GM19328 (cell line): ENCODE data around the gene PFN3.

Experiments
- ATAC-seq: cut with Tn5 transposase; IDR thresholded peaks from one replicate; pipeline ENCODE4 v1.9.1; 2021; ENCODE audit warnings: mild to moderate bottlenecking, moderate library complexity; ENCODE audit not compliant: unreplicated experiment

PFN3 gene

DNA sequence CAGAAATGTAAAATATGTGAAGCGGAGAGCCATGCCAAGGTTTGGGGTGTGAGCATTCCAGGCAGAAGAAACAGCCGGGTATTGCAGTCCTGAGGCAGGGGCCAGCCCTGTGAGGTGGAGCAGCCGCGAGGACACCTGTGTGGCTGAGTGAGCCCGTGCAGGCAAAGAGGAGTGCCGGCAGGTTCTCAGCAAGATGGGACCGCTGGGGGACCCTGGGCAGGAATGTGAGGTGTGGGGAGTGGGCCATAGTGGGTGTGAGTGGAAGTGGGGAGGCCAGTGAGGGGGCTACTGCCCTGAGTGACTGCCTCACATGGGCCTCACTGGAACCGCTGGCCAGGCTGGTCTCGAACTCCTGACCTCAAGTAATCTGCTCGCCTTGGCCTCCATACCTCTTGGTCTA is 38.0 kb upstream of the PFN3 start:
- ATAC-seq, result no peak

DNA sequence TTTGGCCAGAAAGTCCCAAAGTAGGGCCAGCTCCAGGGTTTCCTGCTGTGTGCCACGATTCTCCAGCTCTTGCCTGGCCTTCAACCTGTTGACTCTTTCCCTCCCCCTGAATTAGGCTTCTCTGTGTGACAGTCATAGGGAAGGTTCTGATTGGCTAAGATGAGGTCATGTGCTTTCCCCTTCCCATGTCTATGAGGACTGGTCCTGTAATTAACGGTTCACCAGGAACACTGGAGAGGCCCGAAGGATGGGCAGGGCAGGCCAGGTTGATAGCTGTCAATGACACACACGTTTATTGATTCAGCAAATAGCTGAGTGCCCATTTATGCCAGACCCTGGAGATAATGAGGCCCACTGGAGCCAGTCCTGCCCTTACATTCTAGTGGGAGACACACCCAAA is 37.2 kb upstream of the PFN3 start:
- no peak for ATAC-seq

DNA sequence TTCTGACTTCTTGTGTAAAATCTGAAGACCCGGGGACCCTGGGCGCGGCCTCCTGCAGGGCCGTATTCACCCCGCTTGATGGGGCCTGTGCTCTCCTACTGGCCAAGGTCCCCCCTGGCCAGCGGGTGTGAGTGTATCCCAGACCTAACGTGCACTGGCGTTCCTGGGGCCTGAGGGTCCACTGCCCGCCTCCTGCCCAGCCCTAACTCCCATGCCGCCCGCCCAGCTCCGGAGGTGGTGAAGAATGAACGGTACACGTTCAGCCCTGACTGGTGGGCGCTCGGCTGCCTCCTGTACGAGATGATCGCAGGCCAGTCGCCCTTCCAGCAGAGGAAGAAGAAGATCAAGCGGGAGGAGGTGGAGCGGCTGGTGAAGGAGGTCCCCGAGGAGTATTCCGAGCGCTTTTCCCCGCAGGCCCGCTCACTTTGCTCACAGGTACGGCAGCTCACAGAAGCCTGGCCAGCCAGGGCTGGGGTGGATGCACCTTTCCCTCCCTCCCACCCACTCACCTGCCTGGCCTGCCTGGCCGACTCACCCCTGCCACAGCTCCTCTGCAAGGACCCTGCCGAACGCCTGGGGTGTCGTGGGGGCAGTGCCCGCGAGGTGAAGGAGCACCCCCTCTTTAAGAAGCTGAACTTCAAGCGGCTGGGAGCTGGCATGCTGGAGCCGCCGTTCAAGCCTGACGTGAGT is 35.5 kb upstream of the PFN3 start:
- no peak for ATAC-seq

DNA sequence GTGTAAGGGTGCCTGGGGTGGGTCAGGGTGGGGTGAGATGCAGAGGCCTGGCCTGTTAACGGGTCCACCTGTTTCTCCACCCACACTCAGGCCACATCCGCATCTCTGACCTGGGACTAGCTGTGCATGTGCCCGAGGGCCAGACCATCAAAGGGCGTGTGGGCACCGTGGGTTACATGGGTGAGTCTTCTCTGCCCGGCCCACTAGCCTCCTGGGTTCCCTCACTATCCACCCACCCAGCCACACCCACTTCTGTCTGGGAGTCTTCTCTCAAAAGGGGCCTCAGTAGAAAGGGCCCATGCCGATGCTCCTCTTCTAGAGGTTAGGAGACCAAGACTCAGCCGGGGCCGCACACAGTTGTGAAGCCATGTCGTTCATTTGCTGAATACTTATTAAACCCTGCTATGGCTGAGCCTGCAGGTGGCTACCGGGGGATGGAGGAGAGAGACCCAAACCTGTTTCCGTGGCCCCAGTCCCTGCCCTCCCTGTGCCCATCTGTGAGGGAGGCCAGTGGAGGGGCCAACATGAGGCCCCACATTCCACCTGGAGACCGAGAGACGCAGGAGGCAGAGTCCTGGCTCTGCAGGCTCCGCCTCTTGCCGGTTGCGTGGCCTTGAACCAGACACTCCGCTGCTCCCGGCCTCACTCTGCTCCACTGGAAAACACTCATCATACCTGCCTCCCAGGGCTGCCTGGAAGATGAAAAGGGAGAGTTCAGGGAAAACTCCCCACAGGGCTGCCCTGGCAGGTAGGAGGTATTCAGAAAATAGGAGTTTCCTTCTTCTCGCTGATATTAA is 34.7 kb upstream of the PFN3 start:
- ATAC-seq, result no peak

DNA sequence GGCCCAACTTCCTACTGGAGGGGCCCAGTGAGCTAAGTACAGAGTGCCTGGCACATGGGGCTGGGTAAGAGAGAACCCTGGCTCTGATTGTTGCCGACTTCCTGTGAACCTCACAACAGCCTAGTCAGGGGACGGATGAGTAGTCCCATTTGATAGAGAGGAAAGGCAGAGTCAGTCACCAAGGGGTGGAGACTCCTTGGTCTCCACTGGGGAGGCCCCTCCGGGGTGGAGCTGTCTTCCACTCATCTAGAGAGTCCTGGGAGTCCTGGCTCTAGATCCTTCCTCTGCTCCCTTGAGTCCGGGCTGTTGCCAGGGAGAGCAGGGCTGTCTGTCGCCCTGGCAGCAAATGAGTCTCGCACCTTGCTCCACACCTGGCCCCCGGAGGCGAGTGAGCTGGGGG is 34.0 kb upstream of the PFN3 start:
- ATAC-seq, result no peak

DNA sequence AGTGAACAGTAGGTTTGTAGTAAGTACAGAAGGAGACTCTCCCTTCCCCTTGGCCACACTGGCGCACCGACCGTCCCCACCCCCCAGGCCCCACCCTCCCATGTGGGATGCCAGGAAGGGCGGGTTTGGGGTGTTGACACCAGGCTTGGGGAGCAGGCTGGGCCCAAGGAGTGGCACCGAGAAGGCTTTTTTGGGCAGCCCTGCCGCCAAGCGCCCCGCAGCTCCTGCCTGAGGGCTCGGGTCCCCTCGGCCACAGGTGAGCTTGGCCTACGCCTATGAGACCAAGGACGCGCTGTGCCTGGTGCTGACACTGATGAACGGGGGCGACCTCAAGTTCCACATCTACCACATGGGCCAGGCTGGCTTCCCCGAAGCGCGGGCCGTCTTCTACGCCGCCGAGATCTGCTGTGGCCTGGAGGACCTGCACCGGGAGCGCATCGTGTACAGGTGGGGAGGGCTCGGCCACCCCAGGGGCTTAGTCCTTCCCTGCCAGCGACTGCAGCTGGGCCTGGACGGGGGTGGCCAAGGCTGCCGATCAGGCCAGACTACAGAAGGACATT is 33.3 kb upstream of the PFN3 start:
- ATAC-seq, result no peak

DNA sequence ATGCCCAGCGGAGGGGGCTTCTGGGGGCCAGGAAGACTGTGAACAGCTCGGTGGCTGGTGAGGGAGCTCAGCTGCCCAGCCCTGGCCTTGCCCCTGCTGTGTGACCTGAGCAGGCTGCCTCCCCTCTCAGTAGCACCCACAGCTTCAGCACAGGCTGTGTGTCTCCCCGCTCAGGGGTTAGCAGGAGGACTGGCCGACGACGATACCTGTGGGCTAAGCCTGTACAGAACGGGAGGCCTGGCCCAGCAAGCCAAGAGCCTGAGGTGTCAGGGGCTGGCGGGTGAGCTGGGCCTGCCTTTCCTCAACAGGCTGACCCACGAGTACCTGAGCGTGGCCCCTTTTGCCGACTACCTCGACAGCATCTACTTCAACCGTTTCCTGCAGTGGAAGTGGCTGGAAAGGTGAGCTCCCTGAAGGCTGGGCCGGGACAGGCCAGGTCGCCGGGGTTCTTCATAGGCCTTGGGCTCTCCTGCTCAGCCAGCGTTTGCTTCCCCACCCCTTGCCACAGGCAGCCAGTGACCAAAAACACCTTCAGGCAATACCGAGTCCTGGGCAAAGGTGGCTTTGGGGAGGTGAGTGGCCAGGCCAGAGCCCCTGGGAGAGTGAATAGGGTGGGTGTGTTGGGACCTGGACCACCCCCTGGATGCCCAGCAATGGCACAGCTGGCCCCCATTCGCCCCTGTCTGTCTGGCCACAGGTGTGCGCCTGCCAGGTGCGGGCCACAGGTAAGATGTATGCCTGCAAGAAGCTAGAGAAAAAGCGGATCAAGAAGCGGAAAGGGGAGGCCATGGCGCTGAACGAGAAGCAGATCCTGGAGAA is 32.6 kb upstream of the PFN3 start:
- no peak for ATAC-seq

DNA sequence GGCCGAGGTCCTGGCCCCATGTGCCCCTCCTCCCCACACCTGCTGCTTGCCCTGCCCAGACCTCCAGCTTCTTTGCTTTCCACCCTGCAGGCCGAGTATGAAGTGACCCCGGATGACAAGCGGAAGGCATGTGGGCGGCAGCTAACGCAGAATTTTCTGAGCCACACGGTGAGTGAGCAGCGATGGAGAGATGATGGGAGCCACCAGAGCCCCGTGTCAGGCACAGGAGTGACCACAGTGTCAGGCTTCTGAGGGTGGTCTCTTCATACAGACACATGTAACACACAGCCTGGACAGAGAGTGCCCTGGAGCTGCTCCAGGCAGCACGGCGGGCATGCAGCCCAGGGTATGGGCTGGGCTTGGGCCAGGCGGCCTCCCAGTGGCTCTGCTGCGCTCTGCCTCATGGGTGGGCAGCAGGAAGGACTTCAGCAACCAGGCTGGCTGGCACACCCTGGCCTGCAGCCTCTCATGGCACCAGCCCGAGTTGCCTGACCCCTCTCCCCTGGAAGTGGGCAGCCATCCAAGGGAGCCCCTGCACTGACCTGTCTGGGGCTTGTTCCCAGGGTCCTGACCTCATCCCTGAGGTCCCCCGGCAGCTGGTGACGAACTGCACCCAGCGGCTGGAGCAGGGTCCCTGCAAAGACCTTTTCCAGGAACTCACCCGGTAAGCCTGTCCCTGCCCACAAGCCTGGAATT is 31.8 kb upstream of the PFN3 start:
- no peak for ATAC-seq

DNA sequence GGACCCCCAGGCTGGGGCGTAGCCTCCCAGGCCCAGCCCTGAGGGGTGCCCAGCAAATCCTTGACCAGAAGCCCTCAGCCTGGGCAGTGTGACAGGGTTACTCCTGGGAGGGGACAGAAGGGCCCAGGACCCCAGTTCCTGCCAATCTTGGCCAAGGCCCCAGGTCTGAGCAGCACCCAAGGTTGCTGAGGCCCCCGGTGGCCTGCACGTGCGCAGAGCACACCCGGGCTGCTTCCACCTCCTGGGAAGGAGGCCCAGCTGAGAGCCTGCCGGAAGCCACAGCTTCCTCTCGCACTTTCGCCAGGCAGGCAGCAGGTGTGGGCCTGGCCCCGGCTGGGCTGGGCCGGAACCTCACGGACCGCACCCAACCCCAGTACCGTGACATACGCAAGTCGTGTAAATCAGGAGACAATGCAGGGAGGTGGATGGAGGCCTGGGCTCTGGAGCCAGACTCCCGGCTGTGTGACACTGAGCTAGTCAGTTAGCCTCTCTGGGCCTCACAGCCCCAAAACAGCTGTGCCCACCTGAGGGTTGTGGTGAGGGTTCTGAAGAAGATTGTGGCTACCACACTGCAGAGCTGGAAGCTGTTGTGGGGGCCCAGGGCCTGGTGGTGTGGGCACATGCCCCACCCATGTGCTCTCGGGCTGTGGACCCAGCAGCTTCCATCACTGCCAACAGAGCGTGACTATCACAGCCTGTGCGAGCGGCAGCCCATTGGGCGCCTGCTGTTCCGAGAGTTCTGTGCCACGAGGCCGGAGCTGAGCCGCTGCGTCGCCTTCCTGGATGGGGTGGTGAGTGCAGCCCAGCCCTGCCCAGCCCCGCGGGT is 31.1 kb upstream of the PFN3 start:
- ATAC-seq, result peak; percentile 41

DNA sequence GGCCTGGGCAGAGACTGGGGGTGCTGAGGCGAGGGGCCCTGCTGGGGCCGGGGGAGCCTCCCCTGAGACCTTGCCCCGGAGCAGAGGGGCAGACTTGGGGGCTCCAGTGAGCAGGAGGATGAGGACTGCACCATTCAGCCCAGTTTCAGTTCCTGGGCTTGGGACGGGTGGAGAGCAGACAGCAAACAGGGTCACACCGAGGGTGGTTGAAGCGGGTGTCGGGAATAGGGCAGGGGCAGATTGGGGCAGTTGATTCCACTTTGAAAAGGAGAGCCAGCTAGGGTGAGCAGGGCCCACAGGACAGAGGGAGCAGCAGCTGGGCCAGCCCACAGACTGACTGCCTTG is 30.5 kb upstream of the PFN3 start:
- no peak for ATAC-seq

DNA sequence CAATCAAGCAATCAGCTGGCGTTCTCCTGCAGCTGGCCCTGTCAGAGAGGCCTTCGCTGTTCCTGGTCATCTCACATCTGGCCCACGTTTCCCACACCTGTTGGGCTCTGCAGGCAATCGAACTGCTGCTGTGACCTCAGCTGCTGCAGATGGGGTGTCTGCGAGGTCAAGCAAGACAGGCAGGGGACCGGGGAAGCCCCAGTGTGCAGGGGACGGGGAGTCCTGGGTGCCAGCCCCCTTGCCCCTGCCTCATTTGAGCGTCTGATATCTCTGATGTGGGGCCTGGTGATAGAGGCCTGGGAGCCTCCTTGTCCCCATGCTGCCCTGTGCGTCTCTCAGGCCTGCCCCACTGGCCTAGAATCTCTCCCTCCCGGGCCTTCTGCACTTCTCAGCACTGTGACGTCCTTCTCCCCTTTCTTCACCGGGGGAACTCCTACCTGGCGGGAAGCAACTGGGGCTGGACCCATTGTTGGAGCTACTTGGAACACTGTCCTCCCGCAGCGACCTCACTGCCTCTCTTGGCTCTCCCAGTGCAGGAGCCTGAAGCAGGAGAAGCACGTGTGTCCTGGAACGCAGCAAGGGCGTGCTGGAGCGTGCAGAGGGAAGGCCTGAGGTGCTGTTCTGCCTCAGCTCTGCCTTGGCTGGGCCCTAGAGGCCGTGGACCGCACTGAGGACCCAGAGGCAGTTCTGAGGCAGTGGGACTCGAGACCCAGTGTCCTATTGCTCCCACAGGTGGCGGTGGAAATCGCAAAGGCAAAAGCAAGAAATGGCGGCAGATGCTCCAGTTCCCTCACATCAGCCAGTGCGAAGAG is 29.9 kb upstream of the PFN3 start:
- no peak for ATAC-seq

DNA sequence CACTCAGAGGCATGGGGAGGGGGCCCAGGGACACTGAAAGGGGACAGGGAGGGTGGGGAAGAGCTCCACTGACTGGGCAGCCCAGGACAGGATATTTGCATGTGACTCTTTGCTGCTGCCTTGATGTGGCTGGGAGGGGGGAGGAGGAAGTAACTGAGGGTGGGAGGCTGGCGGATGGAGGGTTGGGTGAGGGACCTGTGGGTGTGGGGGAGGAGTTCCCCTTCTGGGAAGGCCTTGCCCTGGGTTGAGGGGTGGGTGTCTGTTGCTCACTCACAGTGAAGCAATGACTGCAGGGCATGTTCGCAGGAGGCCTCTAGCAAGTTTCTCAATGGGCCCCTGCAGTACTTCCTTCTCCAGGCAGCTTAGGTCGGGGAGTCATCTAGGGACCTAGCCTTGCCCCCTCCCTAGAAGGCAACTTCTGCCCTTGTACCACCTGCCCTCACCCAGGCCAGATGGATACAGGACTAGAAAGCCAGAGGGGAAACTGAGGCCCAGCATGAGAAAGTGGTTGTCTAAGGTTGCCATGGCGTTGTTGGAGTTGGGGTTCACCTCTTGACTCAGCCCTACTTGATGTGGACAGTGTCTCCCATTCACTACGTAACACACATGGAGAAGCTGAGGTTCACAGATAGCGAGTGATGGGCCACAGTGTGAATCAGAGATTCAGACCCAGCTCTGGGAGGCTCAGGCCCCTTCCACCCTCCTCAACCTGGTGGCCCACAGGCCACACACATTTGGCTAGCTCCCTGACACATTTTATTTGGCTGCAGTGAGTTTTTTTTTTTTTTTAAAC is 29.0 kb upstream of the PFN3 start:
- ATAC-seq, result no peak

DNA sequence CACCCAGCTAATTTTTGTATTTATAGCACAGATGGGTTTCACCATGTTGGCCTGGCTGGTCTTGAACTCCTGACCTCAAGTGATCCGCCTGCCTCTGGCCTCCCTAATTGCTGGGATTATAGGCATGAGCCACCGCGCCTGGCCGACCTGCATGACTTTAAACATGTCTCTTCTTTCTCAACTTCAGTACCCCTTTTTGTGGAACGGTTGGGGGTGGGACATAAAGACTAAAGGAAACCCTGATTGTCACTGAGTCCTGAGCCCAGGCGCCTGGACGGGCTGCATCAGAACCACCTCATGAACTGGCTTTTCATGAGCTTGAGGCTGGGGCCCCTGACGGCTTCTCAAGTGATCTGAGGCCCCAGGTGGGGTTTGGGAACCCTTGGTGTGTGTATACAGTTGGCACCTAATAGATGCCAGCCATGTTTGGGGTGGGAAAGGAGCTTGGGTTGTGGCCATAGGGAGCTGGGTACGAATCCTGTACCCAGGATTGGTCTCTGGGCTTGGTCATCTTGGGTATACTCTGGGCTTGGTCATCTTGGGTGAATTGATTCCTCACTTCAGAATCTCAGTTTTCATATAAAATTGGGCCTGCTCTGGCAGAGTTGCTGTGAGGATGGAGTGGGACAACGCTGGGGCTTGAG is 28.2 kb upstream of the PFN3 start:
- ATAC-seq, result no peak

DNA sequence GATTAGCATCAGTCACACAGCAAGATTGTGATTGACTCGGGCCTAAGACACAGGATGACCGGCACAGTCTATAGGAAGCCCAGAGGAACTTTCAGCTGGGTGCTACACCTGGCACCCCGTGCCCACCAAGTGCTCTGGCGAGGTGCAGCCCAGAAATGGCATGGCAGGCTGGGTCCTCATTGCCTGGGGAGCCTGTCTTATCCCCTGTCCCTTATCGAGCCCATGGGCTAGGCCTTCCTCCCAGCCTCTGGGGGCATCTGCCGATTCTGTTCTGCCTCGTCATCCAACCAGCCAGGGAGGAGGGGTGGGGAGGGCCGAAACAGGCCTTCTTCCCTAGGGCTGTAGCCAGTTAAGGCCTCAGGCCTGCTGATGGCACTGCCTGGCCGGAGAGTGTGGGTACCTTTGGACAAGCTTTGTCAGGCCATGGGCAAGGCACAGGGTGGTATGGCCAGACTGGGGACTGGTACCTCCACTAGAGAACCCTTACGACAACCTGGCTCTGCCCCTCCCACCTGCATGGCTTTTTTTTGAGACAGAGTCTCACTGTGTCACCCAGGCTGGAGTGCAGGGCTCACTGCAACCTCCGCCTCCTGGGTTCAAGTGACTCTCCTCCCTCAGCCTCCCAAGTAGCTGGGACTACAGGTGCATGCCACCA is 27.6 kb upstream of the PFN3 start:
- no peak for ATAC-seq

DNA sequence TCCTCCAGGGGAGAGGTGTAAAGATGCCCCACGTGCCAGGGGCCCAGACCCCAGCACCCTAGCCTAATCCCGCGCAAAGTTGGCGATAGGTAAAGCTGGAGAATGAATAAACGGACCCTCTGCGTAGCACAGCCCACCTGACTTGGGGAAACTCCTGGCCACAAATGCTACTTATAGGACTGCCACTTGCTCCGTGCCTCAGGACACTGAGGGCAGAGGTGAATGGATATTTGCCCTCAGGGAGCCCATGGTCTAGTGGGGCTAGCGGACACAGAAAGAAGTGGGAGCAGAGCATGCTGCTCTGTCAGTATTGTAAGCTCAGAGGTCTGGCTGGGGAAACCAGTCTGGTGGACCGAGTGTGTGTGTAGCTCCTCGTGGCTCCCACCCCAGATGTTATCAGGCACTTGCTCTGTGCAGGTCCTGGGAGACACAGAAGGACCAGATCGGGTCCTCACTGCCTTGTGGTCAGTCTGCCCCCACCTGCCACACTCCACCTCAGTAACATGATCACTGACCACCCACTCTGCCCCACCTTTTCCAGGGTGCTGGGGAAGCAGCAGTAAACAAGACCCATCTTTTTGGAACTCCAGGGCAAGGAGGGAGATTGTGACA is 26.9 kb upstream of the PFN3 start:
- ATAC-seq, result no peak

DNA sequence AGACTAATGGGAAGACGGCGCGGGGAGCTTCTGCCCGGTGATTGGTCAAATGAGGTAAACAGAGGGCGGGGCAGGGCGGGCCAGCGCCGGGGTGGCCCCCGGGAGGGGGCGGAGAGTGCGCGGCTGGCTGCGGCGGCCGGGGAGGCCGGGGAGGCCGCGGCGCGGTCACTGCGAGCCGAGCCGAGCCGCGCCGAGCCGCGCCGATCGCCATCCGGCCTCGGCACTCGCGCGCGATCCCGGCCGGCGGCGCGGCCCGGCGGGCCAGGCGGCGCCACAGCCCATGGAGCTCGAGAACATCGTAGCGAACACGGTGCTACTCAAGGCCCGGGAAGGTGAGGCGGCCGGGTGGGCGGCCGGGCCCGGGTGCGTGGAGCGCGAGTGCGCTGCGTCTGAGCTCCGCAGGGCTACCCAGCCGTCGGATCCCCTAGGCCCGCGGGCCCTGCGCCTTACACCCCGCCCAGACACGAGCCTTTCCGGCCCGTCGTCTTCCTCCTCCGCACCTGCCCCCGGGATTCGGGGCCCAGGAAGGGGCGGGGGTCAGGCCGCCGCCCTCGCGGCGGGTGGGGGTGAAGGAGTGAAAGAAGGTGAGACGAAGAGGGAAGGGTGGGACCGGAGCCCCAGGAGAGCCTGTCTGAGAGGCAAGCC is 26.2 kb upstream of the PFN3 start, which contains the start of gene GRK6:
TSS of gene GRK6 (plus strand) at position 111 of the 645 bp plus-strand sequence. CDS start at position 281, 170 bp downstream.
- peak; percentile 8 for ATAC-seq
